Esophagus squamous epithelium (tissue), 5 donors: ENCODE measurements around the gene ACSF2. TPM values are rescaled to one million over a fixed set of nuclear protein-coding genes. Genes with fewer than 3 reads are reported as not detected.

ENCODE experiments used
- DNase-seq: peaks from one replicate; lab custom pipeline; 2025; lab: John Stamatoyannopoulos, UW
- H3K27ac ChIP-seq, 4 donors: fragments of 200-600 bp; sonication (generic); one replicate each; pipeline ENCODE4 v1.5.1; 2016 to 2019; ENCODE audit warnings: mild to moderate bottlenecking in 1 of 4
- H3K27me3 ChIP-seq, 4 donors: fragments of 200-600 bp; sonication (generic); 1 replicate in 3 of 4; 2 replicates in 1 of 4; pipeline versions ENCODE4 v1.5.1 to v1.6.0; 2017 to 2021; ENCODE audit warnings: antibody characterized with exemption in 1 of 4
- H3K36me3 ChIP-seq, 3 donors: fragments of 200-600 bp; sonication (generic); one replicate each; pipeline ENCODE4 v1.5.1; 2016 to 2019
- H3K4me1 ChIP-seq, 3 donors: fragments of 200-600 bp; sonication (generic); one replicate each; pipeline ENCODE4 v1.5.1; 2017 to 2019
- H3K4me3 ChIP-seq, 4 donors: fragments of 200-600 bp; sonication (generic); 1 replicate in 3 of 4; 2 replicates in 1 of 4; pipeline ENCODE4 v1.5.1; 2016 to 2019; ENCODE audit warnings: mild to moderate bottlenecking in 2 of 4, moderate library complexity in 1 of 4
- H3K9me3 ChIP-seq, 3 donors: fragments of 200-600 bp; sonication (generic); one replicate each; pipeline ENCODE4 v1.5.1; 2016 to 2019
- POLR2A ChIP-seq, 4 donors: fragments of 450-650 bp; IDR thresholded peaks; one replicate each; pipeline ENCODE4 v1.6.1; 2017; ENCODE audit warnings: antibody characterized with exemption in 4 of 4, mild to moderate bottlenecking in 4 of 4, moderate library complexity in 3 of 4
- WGBS, 2 donors: methylation state at CpG; one replicate each; pipeline ENCODE4 v1.1.5; 2018; 5-methylcytosine and 5-hydroxymethylcytosine counted together
- intact Hi-C: fragments of 100-400 bp; cut with DNase I; formaldehyde crosslinking; loops from one replicate; pipeline ENCODE4 v1.15.0; 2022
- total RNA-seq, 4 donors: library from RNA; depleted of rRNA; stranded (reverse); fragments of >200 nt; gene quantifications; one replicate each; pipeline ENCODE4 v1.1.0, GENCODE V29; 2016
- TF ChIP-seq, protein P1 (sequence below), 6 experiments: fragments of 450-650 bp in 4 of 6; fragments of 200-600 bp in 2 of 6; sonication (generic) in 2 of 6; IDR thresholded peaks; one replicate each; pipeline ENCODE4 v1.5.1; 2016 to 2019; ENCODE audit warnings: antibody characterized with exemption in 6 of 6, mild to moderate bottlenecking in 4 of 6, moderate library complexity in 4 of 6
- donor health status: DM: yes; HTN: yes; CAD: no.

ACSF2 gene
- total RNA-seq, 4 donors from 2014 or later, result 7.0 to 26.3 (median 19.0) TPM

DNA sequence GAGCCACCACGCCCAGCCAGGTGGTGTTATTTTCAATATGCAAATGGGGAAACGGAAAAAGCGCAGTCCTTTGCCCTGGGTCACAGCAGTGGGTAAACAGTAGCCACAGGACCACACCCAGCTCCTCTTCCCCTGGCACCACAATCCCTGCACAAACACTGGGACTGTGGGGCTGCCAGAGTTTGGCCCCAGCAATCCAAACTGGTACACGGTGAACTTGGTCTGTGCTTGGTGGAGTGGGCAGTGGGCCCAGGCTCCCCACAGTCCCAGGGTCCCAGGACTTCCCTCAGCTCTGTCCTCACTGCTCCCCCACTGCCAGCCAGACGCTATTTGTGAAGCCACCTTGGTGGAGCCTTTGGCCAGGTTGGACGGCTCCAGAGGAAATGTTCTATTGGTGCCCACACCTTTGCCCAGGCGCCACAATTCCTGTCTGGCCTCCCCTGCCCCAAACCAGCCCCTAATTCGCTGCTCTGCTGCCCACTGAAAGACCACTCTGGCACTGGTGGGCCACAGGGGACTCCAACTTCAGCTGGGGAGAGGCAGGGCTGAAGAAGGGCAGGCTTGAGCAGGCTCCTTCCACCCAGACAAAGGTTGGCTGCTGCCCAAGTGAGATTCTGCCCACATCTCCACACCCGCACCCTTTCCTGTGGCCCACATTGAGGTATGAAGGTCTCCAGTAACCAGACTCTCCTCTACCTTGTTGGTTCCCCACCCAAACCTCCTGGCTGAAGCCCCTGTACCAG, 40.5 kb downstream of the ACSF2 start:
- TF ChIP-seq POLR2A (IDR thresholded peaks at IDR 0.05), result no peak
- TF ChIP-seq, protein P1, sequence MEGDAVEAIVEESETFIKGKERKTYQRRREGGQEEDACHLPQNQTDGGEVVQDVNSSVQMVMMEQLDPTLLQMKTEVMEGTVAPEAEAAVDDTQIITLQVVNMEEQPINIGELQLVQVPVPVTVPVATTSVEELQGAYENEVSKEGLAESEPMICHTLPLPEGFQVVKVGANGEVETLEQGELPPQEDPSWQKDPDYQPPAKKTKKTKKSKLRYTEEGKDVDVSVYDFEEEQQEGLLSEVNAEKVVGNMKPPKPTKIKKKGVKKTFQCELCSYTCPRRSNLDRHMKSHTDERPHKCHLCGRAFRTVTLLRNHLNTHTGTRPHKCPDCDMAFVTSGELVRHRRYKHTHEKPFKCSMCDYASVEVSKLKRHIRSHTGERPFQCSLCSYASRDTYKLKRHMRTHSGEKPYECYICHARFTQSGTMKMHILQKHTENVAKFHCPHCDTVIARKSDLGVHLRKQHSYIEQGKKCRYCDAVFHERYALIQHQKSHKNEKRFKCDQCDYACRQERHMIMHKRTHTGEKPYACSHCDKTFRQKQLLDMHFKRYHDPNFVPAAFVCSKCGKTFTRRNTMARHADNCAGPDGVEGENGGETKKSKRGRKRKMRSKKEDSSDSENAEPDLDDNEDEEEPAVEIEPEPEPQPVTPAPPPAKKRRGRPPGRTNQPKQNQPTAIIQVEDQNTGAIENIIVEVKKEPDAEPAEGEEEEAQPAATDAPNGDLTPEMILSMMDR (IDR thresholded peaks at IDR 0.05), result no peak
- peaks cover 0 to 25% (median 0%) of the 10 kb centered on the region in 3 donors for H3K36me3 ChIP-seq
- WGBS, 2 donors, result 53 to 67% methylated on average over 2 to 4 of the region's 9 CpGs
- peaks cover 12 to 39% (median 14%) of the 10 kb centered on the region in 3 donors for H3K4me1 ChIP-seq
- H3K9me3 ChIP-seq, result no peaks in the 10 kb centered on the region
- H3K27me3 ChIP-seq, result peaks cover 0 to 29% (median 0%) of the 10 kb centered on the region in 4 donors
- intact Hi-C loops, result no loop called here
- peak overlapping the region in 1 of 4 donors; percentile 5 for H3K27ac ChIP-seq
- no peak for DNase-seq
- H3K4me3 ChIP-seq, result no peak overlapping the region

DNA sequence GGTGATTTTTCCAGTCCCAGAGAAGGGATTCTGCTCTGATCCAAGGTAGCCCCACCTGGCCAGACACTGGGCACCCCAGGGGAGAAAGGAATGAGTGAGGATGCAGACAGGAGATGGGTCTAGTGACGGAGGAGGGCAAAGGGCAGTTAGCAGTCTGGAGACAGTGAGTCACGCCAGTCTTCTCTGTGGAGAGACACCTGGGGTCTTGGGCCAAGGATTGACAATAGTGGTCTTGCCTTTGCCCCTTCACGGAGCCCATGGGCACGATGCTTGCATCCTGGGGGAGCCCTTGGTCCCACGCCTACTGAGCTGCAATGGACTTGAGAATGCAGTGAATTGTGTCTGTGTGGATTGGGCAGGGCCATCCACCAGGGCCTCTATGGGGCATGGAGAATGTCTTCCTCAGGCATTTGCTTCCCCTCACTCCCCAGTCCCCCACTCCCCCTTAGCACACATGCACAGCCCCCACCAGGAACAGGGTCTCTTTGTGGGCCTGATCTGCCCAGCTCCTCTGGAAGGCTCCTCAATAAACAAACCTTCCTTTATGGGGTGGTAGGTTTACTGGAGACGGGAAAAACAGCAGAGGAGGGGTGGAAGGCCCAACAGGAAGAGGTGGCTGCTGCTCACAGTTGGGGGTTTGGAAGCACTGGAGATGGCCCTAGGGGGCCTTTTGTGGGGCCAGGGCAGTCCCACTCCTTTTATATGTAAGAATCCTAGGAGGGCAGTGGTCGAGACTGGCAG, 41.3 kb downstream of the ACSF2 start:
- TF ChIP-seq, protein P1 (IDR thresholded peaks at IDR 0.05), result no peak
- no peak for TF ChIP-seq POLR2A (IDR thresholded peaks at IDR 0.05)
- Histone ChIP-seq H3K36me3 (peaks cover 0 to 30% (median 0%) of the 10 kb centered on the region in 3 donors), H3K4me1 (peaks cover 12 to 39% (median 14%) of the 10 kb centered on the region in 3 donors), H3K4me3 (no peak overlapping the region), H3K27me3 (peaks cover 0 to 29% (median 0%) of the 10 kb centered on the region in 4 donors), H3K27ac (no peak overlapping the region), H3K9me3 (no peaks in the 10 kb centered on the region)
- WGBS, 2 donors, result 55 to 86% methylated on average over 1 to 4 of the region's 7 CpGs
- no peak for DNase-seq
- intact Hi-C loops, result no loop called here

DNA sequence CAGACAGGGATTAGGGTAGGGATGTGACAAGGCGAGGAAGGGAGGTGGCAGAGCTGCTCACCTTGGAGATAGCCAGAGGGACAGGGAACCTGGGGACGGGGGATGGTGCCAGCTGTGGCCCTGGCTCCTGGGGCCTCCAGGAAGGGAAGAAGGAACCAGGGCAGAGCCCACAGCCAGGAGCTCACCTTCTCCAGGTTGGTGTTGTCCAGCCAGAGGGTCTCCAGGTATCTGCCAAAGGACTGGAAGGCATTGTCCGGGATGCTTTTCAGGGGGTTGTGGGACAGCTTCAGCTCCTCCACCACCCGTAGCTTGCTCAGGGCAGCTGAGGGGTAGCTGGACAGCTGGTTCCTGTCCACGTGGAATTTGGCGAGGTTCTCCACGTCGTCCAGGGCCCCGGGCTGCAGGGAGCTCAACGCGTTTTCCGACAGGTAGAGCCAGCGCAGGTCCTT, 41.9 kb downstream of the ACSF2 start:
- 54 to 88% methylated on average over 7 of the region's 13 CpGs for WGBS, 2 donors

DNA sequence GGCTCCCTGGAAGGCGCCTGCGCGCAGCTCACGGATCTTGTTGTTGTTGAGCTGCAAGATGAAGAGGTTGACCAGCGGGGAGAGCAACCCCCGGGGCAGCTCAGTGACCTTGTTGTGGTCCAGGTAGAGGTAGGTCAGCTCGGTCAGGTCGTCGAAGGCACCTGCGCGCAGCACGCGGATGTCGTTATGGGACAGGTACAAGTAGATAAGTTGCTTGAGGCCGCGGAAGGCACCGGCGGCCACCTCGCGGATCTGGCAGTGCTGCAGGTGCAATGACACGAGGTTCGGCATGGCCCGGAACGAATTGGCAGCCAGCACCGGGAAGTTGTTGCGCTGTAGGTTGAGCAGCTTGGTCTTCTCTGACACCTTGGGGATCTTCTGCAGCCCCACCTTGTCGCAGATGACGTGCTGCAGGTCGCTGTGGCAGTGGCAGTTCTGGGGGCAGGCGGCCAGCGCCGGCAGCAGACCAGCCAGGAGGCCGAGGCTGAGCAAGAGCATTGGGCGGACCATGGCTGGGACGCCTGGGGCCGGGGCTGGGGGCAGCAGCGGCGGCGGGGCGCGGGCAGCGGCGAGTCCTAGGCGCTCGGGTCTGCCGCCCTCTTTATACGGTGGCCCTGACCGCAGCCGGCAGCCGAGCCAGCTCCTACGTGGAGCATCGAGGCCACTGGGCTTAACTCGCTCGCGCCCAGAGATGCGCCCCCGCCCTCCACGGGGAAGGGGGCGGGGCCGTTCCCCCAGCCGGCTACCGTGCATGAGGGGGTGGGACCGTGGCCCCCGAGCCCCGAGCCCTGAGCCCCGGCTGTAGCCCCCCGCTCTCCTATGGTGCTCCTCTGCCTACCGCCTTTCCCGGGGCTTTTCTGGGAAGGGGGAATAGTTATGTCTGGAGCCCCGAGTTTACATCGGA, 42.5 kb downstream of the ACSF2 start, which contains the start of gene CHAD:
Gene CHAD, minus strand, starts transcription at position 577 of the 904 bp plus-strand sequence. Its CDS starts 67 bp downstream, at position 510.
- no peak for DNase-seq

More for the DNA sequence above, 41.9 kb downstream of the ACSF2 start:
- no peak overlapping the region for H3K4me3 ChIP-seq
- H3K36me3 ChIP-seq, result peaks cover 0 to 30% (median 0%) of the 10 kb centered on the region in 3 donors
- peaks cover 12 to 39% (median 14%) of the 10 kb centered on the region in 3 donors for H3K4me1 ChIP-seq
- peaks cover 0 to 29% (median 0%) of the 10 kb centered on the region in 4 donors for H3K27me3 ChIP-seq
- TF ChIP-seq POLR2A (IDR thresholded peaks at IDR 0.05), result no peak
- TF ChIP-seq, protein P1 (IDR thresholded peaks at IDR 0.05), result no peak
- H3K9me3 ChIP-seq, result no peaks in the 10 kb centered on the region
- DNase-seq, result no peak
- H3K27ac ChIP-seq, result no peak overlapping the region
- intact Hi-C loops, result no loop called here

More for the DNA sequence above, 42.5 kb downstream of the ACSF2 start, which contains the start of gene CHAD:
- Histone ChIP-seq H3K4me1 (peaks cover 12 to 39% (median 14%) of the 10 kb centered on the region in 3 donors), H3K9me3 (no peaks in the 10 kb centered on the region), H3K36me3 (peaks cover 0 to 27% (median 0%) of the 10 kb centered on the region in 3 donors), H3K27ac (no peak within 1 kb of the TSS), H3K27me3 (peaks cover 0 to 29% (median 0%) of the 10 kb centered on the region in 4 donors), H3K4me3 (peak within 1 kb of the TSS; percentile 13 to 59 (median 38))
- TF ChIP-seq, protein P1 (IDR thresholded peaks at IDR 0.05), result no peak
- no peak for TF ChIP-seq POLR2A (IDR thresholded peaks at IDR 0.05)
- intact Hi-C loops, result no loop called here
- 0 to 54% methylated on average over 1 to 12 of the region's 71 CpGs for WGBS, 2 donors
